ENCODE measurements around the gene TOPORS.

Gene TOPORS

DNA sequence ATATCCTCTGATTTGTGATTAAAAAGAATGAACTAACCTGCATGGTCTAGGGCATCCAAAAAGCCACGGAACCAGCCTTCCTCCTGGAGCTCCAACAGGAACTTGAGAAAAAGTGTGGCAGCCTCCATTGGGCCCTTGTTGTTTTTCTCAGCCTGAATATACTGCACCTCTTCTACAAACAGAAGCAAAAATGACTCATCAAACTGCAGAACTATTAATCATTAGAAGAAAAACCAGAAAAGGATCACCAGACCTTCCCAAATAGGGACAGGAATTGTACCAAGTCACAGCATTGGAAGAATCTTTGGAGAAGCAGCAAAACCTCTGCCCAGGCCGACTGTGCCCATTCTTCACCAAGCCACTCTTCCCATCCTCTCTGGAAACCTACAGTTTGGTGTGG lies 51.6 kb downstream of the TOPORS start:
- no peak for DNase-seq

DNA sequence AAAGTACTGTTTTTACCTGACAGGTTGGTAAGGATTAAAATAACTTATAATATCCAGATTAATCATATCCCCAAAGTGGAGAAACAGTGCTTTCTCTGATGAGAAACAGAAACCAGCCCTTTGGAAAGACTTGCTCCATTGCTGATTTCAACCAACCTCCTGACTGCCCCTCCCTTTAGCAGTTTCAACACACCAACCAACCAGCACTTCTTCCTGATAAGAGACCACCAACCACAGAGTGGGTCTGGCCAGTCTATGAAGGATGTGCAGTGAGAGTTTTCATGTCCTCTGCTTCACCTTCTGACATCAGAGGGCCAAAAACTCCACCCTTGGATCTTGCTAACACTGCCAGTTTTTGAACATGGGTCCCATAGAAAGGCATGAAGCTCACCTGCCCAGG lies 54.5 kb downstream of the TOPORS start:
- no peak for DNase-seq

DNA sequence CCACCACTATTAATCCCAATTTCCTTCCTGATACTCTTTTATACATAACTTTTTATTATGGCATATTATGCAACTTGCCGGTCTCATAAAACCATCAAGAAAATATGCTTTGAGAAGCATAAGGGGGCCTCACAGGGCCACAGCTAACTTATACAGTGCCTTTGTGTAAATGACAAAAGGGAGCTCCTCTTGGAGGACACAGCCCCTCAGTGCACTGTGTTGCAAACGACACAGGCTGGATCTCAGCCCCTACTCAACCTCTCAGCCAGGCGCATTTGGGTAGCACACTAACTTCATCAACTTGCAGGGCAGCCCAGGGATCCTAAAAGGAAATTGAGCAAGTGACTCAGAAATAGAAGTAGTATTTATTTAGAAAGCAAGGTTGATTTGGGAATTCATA lies 61.8 kb downstream of the TOPORS start:
- no peak for DNase-seq
